Stimulated activated CD4-positive, alpha-beta T cell treated with anti-CD3 and anti-CD28 coated beads, Interleukin-1b, Interleukin-23, amount 100 ng/mL, for 48 hours (primary cell): ENCODE measurements around the gene RAB22A.
"Not testable (repeated sequence)": the region's sequence is repeated elsewhere in the genome, so short reads cannot be mapped to it uniquely, and the experiment has no call there.

Source experiments
- DNase-seq: peaks from one replicate; pipeline ENCODE4 v3.0.0-alpha.2; 2020

RAB22A gene

DNA sequence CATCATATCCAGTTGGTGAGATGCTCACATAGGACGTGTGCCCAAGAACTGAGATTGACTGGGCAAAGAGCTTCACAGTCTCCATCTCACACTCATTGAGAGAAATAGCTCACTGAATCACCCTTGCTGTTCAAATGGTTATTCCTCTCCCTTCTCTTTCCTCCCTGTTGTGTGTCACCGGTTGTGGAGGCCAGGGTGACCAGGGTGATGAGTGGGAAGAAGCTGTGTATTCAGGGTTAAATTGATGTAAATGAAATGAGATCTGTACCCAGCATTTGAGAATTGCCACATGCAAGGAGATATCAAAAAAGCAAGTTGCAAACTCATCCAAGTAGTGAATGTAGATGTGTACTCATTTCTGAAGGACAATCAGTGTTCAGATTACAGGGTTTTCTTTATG is 43.0 kb downstream of the RAB22A start:
- peak; percentile 71 for DNase-seq

DNA sequence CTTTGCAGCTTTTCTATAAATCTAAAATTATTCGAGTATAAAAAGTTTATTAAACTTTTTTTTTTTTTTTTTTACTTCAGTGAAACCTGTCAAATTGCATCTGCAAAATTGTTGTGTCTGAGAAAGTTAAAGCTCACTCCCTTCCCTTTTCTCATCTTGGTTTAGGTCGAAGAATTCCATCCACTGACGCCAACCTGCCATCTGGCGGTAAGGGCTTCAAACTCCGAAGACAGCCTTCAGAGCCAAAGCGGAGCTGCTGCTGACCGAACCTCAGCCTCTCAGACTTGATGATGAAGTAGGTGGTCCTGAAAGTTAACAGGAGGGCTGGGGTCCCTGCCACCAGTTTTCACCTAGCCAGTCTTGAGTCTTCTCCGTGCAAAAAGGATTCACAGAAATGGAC is 49.9 kb downstream of the RAB22A start:
- DNase-seq, result no peak

DNA sequence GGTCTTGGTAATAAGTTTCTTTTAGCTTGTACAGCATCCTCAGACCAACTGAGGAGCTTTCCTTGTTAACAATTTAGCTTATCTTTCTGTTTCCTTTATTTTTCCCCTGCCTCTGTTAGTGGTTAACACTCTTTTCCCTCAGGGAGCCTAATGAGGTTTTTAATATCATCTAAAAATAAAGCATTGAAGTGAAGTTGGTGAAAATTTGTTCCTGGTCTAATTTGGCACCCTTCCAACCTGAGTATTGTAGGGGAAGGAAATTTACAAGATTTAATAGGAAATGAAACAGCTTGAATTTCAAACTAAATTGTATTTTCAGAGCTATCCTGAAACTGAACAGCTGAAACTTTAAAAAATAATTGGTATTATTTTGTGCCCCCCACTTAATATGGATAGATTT is 51.4 kb downstream of the RAB22A start:
- DNase-seq, result no peak

DNA sequence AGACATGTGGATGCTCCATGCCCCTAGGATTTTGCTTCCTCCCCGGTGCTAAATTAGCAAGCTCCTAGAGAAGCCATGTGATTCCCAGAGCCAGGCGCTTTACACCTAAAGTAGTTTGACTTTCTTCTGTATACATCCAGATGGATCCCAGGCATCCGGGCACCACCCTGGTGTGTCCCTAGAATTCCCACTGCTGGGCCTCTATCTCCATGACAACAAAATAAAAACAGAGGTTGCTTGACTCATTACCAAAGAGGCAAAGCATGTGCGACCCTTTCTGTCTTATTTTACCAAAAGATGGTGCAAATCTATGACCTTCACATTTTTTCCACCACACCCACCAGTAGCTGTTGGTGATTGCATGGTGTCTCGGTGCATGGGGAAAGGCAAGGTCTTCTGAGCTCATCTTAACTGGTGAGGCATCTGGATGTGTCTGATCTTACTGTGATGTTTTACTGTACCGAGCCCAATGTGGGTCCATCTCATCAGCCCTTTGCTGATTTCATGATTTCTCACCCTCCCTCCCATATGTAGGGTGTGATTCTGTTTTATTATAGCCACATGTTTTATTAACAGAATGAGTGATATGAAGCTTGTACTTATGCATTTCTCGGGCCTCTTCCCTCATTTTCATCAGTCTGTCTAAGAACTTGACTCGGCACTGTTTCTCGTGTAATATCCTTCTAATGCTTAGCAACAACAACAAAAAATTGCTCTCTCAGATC is 52.1 kb downstream of the RAB22A start:
- peak; percentile 37 for DNase-seq

DNA sequence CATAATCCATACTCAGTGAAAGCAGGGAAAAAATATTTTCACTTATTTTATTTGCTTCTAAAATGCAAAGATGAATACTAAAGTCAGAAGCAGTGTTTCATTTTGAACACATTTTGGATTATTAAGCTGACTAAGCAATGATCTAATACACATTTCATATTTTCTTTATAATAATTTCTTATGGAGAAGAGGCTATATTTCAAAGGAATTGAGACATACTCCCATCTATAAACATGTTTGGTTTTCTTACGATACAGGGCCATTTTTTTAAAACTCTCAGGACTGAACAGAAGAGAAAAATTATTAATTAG is 52.6 kb downstream of the RAB22A start:
- no peak for DNase-seq

DNA sequence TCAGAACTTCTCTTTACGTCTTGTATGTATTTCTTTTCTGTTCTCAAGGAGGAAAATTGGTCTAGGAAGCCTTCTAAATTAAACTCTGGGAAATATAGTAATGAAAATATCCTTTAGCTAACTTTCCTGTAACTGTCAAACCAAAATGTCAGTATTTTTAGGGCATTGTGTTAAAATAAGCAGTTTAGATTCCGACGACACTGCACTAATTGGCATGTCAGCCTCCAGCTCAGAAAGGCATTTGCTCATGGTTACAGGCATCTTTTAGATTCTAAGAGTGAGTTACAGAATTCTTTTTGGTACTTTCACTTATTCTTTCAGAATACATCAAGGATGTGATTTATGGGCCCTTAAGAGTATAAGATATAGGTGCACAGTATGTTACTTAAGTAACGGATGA is 53.5 kb downstream of the RAB22A start:
- no peak for DNase-seq

DNA sequence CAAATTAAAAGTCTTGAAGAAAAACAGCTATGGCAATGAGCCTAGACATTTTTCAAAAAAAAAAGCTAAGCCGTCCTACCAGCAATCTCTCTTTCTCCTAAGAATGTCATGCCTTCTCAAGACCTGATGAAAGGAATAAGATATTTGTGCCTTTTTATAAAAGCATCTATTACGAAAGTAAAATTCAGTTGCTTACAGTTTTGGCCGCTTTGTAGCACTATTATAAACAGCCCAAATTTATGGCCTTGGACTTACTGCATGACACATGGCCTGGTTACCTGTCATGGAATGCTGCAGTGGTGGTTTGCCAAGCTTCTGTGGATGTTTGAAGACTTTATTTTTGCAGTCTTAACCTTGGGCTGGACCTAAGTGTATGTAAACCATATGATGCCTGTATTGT is 57.4 kb downstream of the RAB22A start:
- no peak for DNase-seq

DNA sequence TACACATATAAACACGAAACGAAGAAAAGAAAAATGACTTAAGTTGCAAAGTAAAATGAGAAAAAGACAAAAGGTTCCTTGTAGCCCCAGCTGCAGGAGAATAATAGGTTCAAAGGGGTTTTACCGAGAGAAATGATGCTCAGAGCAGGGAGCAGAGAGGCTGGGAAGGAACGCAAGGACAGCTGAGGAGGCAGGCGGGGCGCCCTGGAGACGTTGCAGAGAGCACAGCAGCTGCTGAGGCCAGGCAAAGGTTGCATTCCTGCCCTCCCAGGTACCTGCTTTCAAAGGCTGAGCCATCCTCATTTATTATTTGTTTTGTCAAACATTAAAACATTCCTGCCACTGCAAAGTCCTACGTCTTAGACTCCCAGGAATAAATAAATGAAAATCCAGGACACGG is 63.3 kb downstream of the RAB22A start:
- no peak for DNase-seq

DNA sequence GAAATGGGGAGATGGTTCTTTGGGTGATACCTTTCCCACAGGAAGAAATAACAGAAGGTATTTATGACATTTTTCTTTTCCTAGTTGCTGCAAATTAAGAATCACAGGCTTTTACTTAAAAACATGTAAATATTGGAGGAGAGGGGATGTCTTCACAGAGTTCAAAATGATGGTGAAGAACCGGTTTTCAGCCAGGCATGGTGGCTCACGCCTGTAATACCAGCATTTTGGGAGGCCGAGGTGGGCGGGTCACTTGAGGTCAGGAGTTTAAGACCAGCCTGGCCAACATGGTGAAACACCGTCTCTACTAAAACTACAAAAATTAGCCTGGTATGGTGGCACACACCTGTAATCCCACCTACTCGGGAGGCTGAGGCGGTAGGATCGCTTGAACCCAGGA is 63.8 kb downstream of the RAB22A start:
- not testable (repeated sequence) for DNase-seq

DNA sequence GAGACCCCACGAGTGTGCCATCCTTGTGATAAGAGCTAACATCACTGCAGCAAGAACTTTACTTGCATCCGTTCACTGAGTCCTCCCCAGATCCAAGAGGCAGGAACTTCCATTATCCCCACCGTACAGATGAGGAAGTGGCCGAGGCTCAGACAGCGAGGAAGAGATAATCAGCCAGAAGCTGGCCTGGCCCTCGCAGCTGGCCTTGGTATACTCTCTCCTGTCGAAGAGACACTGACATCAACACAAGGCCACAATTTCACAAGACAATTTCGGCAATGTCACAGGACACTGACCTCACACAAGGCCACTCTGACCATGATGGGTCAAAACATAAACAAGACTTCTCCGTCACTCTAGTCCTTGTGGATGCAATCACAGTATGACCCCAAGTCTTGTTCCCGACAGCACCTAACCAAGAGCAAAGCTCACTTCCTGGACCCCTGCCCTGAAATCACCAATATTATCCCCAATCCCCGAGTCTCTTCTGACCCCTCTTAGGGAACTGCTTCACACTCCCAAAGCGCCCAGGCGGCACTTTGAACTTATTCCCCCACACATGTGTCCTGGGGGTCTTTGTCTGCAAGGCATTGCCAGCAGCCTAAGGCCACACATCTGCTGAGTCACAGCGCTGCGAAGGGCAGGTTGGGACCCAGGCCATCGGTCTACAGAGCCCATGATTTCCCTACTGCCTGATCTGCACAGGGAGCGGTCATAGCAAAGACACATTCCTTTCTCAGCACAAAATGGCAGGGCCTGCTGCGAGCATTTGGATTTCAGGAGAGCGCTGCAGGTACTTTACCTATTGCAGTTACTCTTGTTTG is 64.7 kb downstream of the RAB22A start:
- no peak for DNase-seq

DNA sequence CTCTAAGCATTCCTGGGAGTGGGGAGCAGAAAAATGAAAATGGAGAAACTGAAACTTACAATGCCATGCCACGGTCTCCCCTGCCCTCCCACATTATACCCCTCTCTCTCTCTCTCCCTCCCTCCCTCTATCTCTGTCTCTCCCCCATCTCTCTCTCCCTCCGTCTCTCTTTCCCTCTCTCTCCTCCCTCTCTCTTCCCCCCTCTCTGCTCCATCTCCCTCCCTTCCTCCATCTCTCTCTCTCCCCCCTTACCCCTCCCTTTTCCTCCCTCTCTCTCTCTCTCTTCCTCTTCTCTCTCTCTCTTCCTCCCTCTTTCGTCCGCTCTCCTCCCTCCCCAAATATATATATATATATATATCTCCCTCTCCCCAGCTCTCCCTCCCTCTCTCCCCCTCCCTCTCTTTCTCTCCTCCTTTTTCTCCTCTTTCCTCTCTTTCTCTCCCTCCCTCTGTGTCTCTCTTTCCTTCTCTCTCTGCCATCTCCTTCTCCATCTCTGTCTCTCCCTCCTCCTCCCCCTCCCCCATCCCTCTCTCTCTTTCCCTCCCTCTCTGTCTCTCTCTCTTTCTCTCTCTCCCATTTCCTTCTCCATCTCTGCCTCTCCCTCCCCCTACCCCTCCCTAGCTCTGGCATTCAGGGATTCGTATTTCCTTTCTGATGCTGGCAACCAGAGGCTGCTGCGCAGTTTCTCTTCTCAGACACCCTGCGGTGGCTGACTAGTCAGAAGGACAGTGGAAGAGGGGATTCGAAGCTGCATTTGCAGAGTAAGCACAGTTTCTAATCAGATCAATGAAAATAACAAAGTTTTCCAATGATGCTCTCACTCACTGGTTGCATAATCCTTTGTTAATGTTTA is 65.6 kb downstream of the RAB22A start:
- DNase-seq, result no peak

DNA sequence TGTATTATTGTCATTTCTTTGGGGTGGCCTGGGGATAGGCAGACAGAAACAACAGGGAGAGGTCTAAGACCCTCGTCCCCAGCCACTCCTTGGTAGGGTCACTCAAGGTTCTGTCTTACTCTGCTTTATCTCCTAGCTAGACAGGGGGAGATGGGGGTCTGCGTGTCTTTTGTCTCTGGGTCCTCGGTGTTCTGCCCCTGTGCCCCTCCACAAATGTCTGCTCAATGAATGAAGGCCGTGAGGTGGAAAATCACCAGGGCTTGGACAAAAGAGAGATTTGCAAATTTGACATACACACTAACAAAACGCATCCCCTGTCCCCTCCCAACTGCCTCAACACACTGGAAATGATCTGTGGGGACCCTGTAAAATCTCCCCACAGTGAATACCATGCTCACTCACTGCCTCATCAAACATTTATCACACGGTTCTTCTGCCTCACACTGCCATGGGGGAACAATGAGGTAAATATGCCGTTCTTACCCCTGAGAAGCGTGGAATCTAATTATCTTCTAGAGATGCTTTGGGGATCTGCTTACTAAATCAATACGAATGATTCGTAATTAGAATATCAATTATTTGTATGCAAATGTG is 66.3 kb downstream of the RAB22A start:
- no peak for DNase-seq

DNA sequence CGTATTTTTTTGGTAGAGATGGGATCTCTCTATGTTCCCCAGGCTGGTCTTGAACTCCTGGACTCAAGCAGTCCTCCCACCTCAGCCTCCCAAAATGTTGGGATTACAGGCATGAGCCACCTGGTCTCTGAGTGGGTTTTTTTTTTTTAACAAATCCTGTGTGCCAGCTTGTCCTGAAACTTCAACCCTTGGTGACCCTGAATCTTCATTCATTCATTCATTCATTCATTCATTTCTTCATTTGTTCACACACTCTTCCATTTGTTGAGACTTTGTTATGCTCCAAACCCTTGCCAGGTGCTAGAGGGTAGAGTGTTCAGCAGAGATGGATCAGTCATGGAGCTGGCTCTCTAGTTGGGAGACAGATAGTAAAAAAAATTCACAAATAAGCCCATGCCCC is 67.5 kb downstream of the RAB22A start:
- no peak for DNase-seq

DNA sequence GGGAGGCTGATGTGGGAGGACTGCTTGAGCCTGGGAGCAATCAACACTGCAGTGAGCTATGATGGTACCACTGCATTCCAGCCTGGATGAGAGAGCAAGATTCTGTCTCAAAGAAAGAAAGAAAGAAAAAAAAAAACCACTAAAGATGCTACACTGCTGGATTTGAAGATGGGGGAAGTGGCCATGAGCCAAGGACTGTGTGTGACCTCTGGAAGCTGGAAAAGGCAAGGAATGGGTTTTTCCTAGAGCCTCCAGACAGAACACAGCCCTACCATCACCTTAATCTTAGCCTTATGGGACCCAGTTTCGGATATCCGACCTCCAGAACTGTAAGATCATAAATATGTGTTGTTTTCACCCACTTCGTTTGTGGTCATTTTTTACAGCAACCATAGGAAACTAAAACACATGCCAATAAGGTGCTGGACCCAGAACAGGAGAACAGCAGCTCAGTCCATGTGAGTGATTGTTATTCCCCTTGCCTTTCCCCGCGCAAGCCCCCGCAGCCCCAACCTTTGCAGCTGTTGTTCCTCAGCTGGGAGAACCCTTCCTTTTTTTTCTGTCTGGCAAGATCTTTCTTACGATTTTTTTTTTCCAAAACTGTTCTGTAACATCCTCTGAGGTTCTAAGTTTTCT is 68.4 kb downstream of the RAB22A start:
- no peak for DNase-seq

DNA sequence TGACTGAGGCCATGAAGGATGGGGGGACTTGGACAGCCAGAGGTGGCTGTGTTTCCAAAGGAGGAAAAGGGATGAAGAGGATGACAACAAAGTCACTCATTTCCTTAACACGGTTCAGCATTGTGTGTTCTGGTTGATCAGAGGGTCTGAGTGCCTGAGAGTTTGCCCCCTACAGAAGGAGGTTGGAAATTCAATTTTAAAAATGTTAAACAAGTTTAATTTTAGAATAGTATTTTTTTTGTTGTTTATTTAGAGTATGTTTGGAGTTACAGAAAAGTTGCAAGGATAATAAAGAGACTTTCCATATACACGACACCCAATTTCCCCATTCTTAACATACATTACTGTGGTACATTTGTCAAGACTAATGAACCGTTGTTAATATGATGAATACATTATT is 69.2 kb downstream of the RAB22A start:
- no peak for DNase-seq

DNA sequence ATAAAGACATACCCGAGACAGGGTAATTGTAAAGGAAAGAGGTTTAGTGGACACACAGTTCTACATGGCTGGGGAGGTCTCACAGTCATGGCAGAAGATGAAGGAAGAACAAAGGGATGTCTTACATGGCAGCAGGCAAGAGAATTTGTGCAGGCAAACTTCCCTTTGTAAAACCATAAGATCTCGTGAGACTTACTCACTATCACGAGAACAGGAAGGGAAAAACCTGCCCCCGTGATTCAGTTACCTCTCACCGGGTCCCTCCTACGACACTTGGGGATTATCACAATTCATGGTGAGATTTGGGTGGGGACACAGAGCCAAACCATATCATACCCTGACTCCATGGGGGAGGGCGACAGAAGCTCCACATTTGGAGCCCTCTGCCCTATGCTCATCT is 72.1 kb downstream of the RAB22A start:
- DNase-seq, result no peak

DNA sequence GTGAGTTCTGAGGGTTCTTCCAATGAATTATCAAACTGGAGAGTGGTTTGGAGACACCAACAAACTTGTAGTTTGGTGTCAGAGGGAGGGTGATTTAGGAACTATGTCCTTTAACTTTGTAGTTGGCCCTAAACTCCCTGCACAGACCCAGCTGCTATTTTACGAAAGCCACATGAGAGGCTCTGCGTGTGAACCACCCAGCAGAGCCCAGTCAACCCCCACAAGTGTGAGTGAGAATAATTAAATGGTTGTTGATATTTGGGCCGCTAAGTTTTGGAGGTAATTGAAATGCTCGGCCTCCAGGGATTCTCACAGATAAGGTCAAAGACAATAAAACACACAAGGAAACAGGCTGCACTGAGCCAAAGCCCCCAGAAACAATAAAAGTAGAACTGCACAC is 72.6 kb downstream of the RAB22A start:
- no peak for DNase-seq

DNA sequence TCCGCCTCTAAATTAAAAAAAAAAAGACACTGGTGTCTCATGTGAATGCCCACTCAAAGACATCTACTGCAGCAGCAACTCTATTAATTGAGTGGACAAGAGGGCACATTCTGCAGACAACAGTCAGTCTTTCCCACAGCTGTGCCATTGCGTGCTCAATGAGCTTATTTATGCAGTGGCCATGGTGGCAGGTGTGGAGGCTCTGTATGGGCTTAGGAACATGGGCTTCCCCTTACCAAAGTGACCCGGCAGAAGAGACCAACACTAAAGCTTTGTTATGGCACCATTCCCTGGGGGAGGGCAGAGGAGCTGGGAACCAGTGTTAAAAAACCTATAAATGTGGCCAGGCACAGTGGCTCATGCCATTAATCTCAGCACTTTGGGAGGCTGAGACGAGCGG is 75.3 kb downstream of the RAB22A start:
- DNase-seq, result no peak

DNA sequence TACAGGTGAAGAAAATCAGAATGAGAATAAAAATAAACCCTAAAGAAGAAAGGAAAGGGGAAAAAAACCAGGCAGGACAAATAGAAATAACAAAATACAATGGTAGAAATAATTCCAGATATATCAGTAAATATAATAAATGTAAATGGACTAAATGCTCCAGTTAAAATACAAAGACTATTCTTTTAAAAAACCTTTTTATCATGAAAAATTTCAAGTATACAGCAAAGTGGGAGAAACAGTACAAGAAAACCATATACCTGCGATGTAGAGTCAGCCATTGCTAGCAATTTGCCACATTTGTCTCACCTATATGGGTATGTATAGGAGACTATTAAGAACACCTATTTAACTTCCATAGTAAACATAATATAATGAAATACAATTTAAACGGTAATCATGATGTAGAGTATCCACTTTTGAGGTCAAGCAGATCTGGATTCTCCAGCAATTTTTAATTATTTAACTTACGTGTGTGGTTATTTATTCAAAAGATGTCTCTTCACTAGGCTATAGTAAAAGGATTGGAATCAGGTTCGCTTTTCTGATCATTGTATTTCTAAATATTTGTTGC is 78.6 kb downstream of the RAB22A start:
- DNase-seq, result no peak

DNA sequence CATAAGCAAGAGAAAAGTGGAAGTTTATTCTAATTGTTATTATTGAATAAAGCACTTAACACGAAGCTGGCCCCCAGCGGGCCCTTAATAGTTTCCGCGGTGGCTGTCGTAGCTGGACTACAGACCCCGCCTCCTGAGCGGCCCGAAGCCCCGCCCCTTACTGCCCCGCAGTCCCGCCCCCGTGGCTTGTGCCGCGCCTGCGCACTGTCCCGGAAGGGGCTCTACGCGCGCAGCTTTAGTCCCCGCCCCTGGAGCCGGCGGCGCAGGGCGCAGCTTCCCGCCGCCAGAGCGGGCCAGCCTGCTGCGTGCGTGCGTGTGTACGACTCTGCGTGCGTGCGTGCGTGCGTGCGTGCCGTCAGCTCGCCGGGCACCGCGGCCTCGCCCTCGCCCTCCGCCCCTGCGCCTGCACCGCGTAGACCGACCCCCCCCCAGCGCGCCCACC is 79.4 kb downstream of the RAB22A start, which contains the start of gene VAPB:
Gene VAPB, plus strand, starts transcription at position 348 of the 442 bp plus-strand sequence. CDS start 231 bp downstream, outside the sequence.
- DNase-seq, result peak; percentile 96

DNA sequence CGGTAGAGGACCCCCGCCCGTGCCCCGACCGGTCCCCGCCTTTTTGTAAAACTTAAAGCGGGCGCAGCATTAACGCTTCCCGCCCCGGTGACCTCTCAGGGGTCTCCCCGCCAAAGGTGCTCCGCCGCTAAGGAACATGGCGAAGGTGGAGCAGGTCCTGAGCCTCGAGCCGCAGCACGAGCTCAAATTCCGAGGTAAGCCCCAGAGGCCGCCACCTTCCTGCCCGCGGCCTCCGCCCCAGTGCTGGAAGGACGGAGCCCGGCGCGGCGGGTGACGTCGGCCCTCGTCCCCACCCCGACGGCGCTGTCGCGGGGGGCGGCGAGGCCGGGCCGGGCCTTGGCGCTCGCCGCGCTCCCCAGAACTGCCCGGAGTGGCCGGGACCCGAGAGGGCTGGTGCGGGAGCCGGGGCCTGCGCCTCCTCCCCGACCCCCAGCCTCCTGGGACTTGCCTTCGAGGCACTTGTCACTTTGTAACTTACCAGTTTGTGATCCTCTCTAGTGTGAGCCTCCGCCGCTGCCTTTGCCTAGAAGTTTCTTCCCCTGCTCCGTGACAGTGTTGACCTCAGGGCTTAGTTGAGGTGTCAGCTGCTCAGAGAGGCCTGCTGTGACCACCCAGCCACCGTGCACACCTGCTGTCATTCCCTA is 79.9 kb downstream of the RAB22A start:
- DNase-seq, result peak; percentile 39
